Panc1 (cell line): ENCODE data around the gene JPH3. TPM values are rescaled to one million over a fixed set of nuclear protein-coding genes. Genes with fewer than 3 reads are reported as not detected.

Experiments used
- ATAC-seq: fragments of 200-7000 bp; cut with Tn5 transposase; 2 replicates; pipeline ENCODE4 v1.9.1; 2020; ENCODE audit warnings: mild to moderate bottlenecking, moderate library complexity
- BruUV-seq: library from RNA; stranded (reverse); fragments of 400-500 nt; replicated peaks from 2 replicates; lab custom pipeline; 2021; lab: Mats Ljungman, UMichigan
- CTCF ChIA-PET: fragments of 300-600 bp; sonication (Branson Sonifier 250); formaldehyde crosslinking; loops from one replicate; lab custom pipeline; 2022; ENCODE audit warnings: antibody characterized with exemption; lab: Charles Lee
- POLR2A ChIA-PET: fragments of 300-600 bp; sonication (Branson Sonifier 250); formaldehyde crosslinking; loops from one replicate; lab custom pipeline; 2022; ENCODE audit warnings: antibody characterized with exemption; lab: Charles Lee
- DNase-seq: peaks from one replicate; pipeline ENCODE4 v3.0.0-alpha.2; 2010; ENCODE audit warnings: low read depth, low spot score
- H3K27ac ChIP-seq: 2 replicates; pipeline ENCODE4 v1.5.1; 2011; ENCODE audit warnings: mild to moderate bottlenecking, low read length, inconsistent platforms
- H3K27me3 ChIP-seq: fragments of 200-500 bp; sonication (Bioruptor generic); 2 replicates; pipeline ENCODE4 v1.6.0; 2014; ENCODE audit warnings: low read length, inconsistent platforms; ENCODE audit not compliant: control insufficient read depth, insufficient read depth
- H3K36me3 ChIP-seq: fragments of 200-500 bp; sonication (Bioruptor generic); 2 replicates; pipeline ENCODE4 v1.5.1; 2014; ENCODE audit warnings: inconsistent platforms, mild to moderate bottlenecking, low read length, moderate library complexity; ENCODE audit not compliant: control insufficient read depth, insufficient read depth
- H3K4me1 ChIP-seq: 2 replicates; pipeline ENCODE4 v1.5.1; 2011; ENCODE audit warnings: inconsistent platforms, mild to moderate bottlenecking, low read length, moderate library complexity; ENCODE audit not compliant: control insufficient read depth, insufficient read depth
- H3K4me3 ChIP-seq, 2 experiments: 2 replicates each; pipeline ENCODE4 v1.5.1; 2011 to 2012; ENCODE audit warnings: low read depth in 2 of 2, low read length in 2 of 2, mild to moderate bottlenecking in 2 of 2, inconsistent platforms in 1 of 2, moderate library complexity in 1 of 2
- H3K9me3 ChIP-seq: fragments of 200-500 bp; sonication (Bioruptor generic); 2 replicates; pipeline ENCODE4 v1.5.1; 2014; ENCODE audit warnings: low read depth, mild to moderate bottlenecking, inconsistent platforms, low read length, moderate library complexity; ENCODE audit not compliant: control insufficient read depth, insufficient read depth
- POLR2AphosphoS5 ChIP-seq: IDR thresholded peaks from 2 replicates; pipeline ENCODE4 v1.6.1; 2012; ENCODE audit warnings: mild to moderate bottlenecking, low read depth, low read length, moderate library complexity
- SIN3A ChIP-seq: IDR thresholded peaks from 2 replicates; pipeline ENCODE4 v1.6.1; 2012; ENCODE audit warnings: low read depth, mild to moderate bottlenecking, low read length, moderate library complexity, borderline replicate concordance; ENCODE audit not compliant: insufficient read depth
- TCF7L2 ChIP-seq: IDR thresholded peaks from 2 replicates; pipeline ENCODE4 v1.6.1; 2011; ENCODE audit warnings: mild to moderate bottlenecking, low read depth, low read length, inconsistent platforms
- in situ Hi-C: cut with HindIII; loops from 2 replicates; pipeline ENCODE4 v1.10.0; 2016; ENCODE audit warnings: low sequenced_read_pairs, low pct_unique_long_range_greater_than_20kb
- intact Hi-C: fragments of 100-400 bp; cut with micrococcal nuclease; formaldehyde crosslinking; loops from one replicate; pipeline ENCODE4 v1.10.0; 2022; ENCODE audit not compliant: unreplicated experiment
- total RNA-seq: library from RNA; stranded (reverse); gene quantifications from one replicate; pipeline ENCODE4 v1.2.1, GENCODE V29; 2021; ENCODE audit not compliant: unreplicated experiment
- TF ChIP-seq, protein P1 (sequence below), 2 experiments: IDR thresholded peaks; 2 replicates each; pipeline ENCODE4 v1.6.1; 2011 to 2012; ENCODE audit warnings: low read depth in 2 of 2, control low read depth in 1 of 2, low read length in 1 of 2, mild to moderate bottlenecking in 1 of 2, moderate library complexity in 1 of 2; ENCODE audit not compliant: insufficient read depth in 1 of 2
- TF ChIP-seq, protein P2 (sequence below): fragments of 450-650 bp; IDR thresholded peaks from 2 replicates; pipeline ENCODE4 v1.5.1; 2017; ENCODE audit warnings: mild to moderate bottlenecking

JPH3 gene
- total RNA-seq, 1 experiment from 2014 or later, result 1.2 TPM

DNA sequence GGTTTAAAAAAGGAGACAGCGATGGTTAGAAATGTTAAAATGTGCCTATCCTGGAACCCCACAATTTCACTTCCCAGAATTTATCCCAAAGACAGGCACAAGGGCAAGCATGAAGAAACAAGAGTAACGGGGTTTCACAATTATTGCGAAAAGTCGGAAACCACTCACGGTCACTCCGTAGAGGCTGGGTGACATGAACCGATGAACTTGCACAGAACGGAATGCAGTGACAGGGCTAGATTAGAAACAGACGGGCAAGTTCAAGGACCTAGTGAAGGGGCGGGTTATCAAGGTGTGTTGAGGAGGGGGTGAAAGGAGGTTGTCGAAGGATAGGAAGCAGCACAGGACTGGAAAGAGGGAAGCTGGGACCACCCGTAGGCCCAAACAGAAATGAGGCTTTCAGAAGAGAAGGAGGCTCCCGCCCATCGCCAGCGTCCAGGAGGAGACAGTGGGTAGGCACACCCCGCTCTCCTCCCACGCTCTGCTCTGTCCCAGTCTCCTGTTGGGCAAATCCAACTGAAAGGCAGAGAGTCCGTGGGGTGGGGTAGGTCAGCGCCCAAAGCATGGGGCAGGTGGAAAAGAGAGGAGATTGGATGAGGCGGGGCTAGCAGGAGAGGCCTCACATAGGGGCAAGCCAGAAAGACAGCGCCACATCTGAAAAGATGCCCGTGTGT, 47.4 kb upstream of the JPH3 start:
- ChIA-PET POLR2A (no interaction called here), CTCF (no interaction called here)
- Histone ChIP-seq H3K27me3 (no peaks in the 10 kb centered on the region), H3K4me3 (no peak overlapping the region), H3K4me1 (no peaks in the 10 kb centered on the region), H3K36me3 (no peaks in the 10 kb centered on the region), H3K27ac (no peak overlapping the region), H3K9me3 (no peaks in the 10 kb centered on the region)
- BruUV-seq, result no TSS peak
- DNase-seq (no peak), ATAC-seq (no peak)
- TF ChIP-seq TCF7L2 (no peak), SIN3A (no peak), POLR2AphosphoS5 (no peak)
- TF ChIP-seq, protein P1, sequence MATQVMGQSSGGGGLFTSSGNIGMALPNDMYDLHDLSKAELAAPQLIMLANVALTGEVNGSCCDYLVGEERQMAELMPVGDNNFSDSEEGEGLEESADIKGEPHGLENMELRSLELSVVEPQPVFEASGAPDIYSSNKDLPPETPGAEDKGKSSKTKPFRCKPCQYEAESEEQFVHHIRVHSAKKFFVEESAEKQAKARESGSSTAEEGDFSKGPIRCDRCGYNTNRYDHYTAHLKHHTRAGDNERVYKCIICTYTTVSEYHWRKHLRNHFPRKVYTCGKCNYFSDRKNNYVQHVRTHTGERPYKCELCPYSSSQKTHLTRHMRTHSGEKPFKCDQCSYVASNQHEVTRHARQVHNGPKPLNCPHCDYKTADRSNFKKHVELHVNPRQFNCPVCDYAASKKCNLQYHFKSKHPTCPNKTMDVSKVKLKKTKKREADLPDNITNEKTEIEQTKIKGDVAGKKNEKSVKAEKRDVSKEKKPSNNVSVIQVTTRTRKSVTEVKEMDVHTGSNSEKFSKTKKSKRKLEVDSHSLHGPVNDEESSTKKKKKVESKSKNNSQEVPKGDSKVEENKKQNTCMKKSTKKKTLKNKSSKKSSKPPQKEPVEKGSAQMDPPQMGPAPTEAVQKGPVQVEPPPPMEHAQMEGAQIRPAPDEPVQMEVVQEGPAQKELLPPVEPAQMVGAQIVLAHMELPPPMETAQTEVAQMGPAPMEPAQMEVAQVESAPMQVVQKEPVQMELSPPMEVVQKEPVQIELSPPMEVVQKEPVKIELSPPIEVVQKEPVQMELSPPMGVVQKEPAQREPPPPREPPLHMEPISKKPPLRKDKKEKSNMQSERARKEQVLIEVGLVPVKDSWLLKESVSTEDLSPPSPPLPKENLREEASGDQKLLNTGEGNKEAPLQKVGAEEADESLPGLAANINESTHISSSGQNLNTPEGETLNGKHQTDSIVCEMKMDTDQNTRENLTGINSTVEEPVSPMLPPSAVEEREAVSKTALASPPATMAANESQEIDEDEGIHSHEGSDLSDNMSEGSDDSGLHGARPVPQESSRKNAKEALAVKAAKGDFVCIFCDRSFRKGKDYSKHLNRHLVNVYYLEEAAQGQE (IDR thresholded peaks at IDR 0.05; ENCODE audit: insufficient read depth in 1 of 2, low read depth in 2 of 2, low read length in 1 of 2), result no peak
- TF ChIP-seq, protein P2, sequence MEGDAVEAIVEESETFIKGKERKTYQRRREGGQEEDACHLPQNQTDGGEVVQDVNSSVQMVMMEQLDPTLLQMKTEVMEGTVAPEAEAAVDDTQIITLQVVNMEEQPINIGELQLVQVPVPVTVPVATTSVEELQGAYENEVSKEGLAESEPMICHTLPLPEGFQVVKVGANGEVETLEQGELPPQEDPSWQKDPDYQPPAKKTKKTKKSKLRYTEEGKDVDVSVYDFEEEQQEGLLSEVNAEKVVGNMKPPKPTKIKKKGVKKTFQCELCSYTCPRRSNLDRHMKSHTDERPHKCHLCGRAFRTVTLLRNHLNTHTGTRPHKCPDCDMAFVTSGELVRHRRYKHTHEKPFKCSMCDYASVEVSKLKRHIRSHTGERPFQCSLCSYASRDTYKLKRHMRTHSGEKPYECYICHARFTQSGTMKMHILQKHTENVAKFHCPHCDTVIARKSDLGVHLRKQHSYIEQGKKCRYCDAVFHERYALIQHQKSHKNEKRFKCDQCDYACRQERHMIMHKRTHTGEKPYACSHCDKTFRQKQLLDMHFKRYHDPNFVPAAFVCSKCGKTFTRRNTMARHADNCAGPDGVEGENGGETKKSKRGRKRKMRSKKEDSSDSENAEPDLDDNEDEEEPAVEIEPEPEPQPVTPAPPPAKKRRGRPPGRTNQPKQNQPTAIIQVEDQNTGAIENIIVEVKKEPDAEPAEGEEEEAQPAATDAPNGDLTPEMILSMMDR, result no peak
- in situ Hi-C loops, result no loop called here
- intact Hi-C loops, result no loop called here

DNA sequence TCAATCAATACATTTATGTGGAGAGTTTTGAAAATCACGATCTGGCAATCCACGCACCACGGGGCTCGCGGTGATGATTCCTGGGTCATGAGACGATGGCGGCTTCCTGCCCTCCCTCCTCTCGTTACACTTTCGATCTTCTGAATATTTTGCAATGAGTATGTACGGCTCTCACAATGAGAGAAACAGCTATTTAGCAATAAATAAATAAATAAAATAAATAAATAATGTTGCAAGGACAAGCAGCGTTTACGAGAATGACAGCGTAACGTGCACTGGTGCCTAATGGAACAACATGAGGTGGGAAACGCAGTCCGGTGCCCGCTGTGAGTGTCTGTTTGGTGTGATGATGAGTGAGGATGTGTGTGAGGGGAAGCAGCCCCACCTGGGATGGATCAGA, 46.7 kb upstream of the JPH3 start:
- in situ Hi-C loops (no loop called here), intact Hi-C loops (no loop called here)
- DNase-seq (no peak), ATAC-seq (no peak)
- no peak for TF ChIP-seq SIN3A
- no peaks in the 10 kb centered on the region for H3K9me3 ChIP-seq
- ChIA-PET CTCF (no interaction called here), POLR2A (no interaction called here)
- H3K27ac ChIP-seq, result no peak overlapping the region
- no peaks in the 10 kb centered on the region for H3K27me3 ChIP-seq
- no peaks in the 10 kb centered on the region for H3K36me3 ChIP-seq
- BruUV-seq, result no TSS peak
- H3K4me3 ChIP-seq, result no peak overlapping the region
- H3K4me1 ChIP-seq, result no peaks in the 10 kb centered on the region

DNA sequence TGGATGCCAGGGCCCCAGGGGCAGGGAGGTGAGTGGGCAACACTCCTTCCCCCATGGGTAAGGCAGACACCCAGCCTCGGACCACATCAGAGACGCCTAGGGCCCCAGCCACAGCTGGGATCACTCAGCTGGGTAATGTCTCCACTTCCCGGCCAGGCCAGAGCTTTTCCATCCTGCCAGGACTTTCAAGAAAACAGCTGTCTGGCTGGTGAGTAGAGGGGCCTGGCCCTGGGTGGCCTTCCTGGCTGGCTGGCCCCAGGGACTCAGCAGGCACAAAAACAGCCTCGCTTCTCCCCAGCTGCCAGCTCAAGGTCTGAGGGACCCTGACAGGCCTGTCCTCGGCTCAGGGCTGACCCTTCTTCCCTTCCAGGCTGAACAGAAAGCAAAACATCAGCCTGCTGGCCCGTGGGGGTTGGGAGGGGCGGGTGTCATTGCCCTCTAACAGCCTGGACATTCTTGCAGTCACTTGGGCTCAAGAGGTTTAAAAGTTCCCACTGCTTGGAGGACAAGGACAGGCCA, 45.3 kb upstream of the JPH3 start:
- intact Hi-C loops (no loop called here), in situ Hi-C loops (no loop called here)
- H3K4me1 ChIP-seq, result no peaks in the 10 kb centered on the region
- ChIA-PET CTCF (no interaction called here), POLR2A (no interaction called here)
- BruUV-seq, result no TSS peak
- H3K27me3 ChIP-seq, result no peaks in the 10 kb centered on the region
- no peak for TF ChIP-seq TCF7L2
- no peak for TF ChIP-seq SIN3A
- TF ChIP-seq, protein P2, result no peak
- TF ChIP-seq POLR2AphosphoS5, result no peak
- TF ChIP-seq, protein P1 (IDR thresholded peaks at IDR 0.05; ENCODE audit: insufficient read depth in 1 of 2, low read depth in 2 of 2, low read length in 1 of 2), result no peak
- no peaks in the 10 kb centered on the region for H3K36me3 ChIP-seq
- H3K9me3 ChIP-seq, result no peaks in the 10 kb centered on the region
- ATAC-seq (no peak), DNase-seq (no peak)
- no peak overlapping the region for H3K27ac ChIP-seq
- no peak overlapping the region for H3K4me3 ChIP-seq
